ENCODE results near the gene MRPS15.
"Not testable (repeated sequence)": the region's sequence is repeated elsewhere in the genome, so short reads cannot be mapped to it uniquely, and the experiment has no call there.

MRPS15 gene

DNA sequence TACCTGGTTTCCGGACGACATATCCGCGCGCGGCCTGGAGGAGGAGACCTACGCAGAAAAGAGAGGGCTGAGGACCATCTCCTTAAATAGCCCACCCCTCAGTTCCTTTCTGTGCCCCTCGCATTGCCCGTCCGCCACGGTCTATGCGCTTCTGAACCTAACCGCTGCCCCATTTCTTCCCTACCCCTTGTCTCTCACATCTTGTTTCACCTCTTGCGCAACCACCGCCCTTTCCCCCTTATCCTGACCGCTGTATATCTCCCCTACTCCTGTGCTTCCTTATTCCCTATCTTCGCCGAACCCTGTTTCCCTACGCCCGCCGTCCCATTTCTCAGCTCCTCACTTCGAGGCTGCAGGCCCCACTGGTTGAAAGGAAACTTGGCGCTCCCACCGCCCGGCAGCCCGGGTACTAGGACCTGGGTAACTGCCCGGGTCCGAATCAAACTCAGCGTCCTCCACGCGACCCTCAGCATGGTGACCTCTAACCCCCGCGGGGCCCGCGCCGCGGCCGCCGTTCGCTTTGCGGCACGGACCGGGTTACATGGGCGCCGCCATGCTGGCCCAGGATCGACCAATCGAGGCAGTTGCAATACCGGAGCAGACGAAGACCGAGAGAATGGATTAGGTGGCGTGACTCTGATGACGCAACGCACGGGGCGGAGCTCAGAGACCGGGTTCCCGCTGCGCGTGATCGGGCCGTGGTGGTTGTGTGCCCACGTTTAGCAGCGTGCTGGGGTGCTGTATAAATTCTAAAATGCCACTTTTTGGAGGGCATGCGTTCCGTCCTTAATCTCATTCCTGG, at the start of gene MRPS15:
Gene MRPS15, minus strand, starts transcription at position 582 of the 802 bp plus-strand sequence. Its CDS starts 109 bp downstream, at position 473.
- DNase-seq = peak; percentile 92

DNA sequence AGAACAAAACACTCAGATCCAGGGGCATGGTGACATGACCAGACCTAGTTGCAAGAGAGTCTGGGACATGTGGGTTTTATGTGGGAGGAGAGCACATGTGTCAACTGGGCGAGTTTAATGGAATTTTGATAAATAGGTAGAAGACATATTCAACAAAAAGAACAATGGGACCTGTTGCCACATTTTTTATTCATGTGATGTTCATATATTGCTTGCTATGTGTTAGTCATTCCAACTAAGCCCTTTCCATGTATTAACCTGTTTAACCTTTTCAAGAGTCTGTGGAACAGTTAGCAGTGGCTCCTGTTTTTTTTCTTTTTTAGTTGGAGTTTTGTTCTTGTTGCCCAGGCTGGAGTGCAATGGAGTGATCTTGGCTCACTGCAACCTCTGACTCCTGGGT, 48.7 kb upstream of the MRPS15 start:
- DNase-seq = no peak

DNA sequence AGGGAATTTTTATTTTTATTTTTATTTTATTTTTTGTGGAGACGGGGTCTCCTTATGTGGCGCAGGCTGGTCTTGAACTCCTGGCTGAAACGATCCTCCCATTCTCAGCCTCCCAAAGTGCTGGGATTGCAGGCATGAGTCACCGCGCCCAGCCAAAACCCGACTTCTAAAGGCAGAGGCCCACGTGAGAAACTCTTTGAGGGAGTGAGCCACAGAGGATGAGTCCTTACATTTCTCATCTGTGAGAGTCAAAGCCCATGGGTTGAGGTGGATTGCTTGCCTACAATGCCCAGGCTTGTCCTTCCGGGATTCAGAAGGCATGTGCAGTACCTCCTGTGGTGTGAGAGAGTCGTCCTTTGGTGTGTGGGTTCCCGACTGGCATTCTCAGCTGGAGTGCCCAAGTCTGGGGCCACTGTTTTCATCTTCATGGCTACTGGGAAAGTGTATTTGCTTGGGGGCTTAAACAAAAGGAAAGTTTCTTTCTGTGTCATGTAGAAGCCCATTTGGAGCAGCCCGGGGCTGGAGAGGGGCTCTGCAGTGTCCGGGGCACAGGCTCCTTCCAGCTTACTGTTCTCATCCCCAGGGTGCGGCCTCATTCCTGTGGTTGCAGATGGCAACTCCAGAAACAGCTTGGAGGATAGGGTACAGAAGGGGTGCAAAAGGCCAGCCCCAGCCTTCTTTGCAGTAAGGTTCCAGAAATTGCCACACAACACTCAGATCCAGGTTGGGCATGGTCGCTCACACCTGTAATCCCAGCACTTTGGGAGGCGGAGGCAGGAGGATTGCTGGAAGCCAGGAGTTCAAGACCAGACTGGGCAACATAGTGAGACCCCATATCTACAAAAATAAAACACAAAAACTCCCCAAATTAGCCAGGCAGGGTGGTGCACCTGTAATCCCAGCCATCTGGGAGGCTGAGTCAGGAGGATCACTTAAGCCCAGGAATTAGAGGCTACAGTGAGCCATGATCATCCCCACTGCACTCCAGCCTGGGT, 47.9 kb upstream of the MRPS15 start:
- no peak for DNase-seq

DNA sequence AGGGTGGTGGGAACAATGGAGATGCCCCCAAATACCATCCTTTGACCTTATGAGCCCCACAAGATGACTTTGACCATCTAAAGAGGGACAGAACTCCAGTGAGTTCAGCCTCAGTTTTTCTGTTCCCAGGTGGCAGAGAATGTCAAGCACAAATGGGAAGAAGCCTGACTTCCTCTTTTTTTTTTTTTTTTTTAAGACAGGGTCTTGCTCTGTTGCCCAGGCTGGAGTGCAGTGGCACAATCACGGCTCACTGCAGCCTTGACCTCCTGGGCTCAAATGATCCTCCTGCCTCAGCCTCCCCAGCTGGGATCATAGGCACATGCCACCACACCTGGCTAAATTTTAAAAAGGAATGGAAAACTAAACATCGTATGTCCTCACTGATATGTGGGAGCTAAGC, 47.0 kb upstream of the MRPS15 start:
- not testable (repeated sequence) for DNase-seq

DNA sequence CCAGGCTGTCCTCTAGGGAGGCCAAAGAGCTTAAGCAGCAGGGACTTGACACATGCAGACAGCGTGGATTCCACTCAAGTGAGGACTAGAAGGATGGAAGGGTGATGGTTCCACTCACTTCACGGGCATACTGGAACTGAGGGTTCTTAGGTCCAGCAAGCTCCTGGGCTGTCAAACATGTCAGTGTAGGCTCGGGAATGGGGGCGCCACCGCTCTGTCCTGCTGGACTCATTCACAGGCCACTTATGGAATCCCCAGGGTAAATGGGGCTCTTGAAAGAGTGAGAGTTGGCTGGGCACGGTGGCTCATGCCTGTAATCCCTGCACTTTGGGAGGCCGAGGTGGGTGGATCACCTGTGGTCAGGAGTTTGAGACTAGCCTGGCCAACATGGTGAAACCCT, 46.2 kb upstream of the MRPS15 start:
- DNase-seq = no peak

DNA sequence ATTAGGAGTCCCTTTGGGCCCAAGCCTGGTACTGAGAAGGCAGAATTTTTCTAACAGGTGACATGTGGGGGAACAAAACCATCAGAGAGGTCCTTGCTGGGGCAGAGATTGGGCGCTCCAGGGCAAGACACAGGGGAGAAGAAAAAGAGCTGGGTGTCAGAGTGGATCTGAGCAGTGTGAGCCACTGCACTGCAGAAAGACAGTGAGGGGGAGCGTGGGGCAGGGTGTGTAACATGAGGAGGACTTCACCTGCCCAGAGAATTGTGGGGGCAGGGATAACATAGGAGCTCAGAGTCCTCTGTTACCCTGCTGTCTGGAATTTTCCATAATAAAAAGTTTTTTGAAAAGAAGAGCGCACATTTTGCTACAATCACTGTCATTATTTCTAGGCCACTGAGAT, 44.1 kb upstream of the MRPS15 start:
- DNase-seq = no peak

DNA sequence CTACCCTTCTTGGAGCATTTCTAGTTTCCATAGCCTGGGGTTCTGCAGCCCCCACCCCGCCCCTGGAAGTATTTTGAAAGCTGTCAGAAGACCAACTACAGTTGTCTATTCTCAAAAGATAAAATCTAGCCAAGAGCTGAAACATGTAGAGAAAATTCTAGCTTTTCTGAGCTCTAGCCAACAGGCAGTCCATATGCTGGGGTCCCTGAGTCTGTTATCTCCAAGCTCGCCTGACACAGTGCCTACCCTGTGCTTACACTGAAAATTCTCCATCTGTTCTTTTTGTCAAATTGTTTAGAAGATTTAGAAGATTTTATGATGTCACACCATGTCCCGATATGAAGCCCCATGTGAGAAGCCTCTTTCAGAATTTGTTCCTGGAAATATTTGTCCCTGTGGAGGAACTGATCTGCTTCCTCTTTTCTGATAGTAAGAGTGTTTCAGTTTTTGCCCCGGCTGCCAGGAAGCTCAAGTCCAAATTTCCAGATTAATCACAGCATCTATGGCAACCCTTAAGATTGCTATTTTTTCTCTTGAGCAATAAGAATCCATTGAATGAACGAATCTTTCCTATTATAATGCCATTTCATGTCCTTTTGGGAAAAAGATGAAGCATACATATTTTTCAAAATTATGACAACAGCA, 42.2 kb upstream of the MRPS15 start:
- no peak for DNase-seq

DNA sequence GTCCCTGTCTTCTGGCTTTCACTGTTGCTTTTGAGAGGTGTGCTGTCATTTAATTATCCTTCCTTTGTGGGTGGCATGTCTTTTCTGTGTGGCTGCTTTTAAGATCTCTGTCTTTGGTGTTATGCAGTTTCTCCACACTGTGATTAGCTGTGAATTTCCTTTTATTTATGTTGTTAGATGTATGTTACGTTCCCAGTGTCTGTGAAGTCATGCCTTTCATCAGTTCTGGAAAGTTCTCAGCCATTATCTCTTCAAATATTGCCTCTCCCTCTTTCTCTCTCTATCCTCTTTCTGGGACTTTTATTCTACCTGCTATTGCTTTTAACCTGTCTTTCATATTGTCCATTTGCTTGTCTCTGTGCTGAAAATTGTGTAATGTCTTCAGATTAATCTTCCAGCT, 39.5 kb upstream of the MRPS15 start:
- no peak for DNase-seq

DNA sequence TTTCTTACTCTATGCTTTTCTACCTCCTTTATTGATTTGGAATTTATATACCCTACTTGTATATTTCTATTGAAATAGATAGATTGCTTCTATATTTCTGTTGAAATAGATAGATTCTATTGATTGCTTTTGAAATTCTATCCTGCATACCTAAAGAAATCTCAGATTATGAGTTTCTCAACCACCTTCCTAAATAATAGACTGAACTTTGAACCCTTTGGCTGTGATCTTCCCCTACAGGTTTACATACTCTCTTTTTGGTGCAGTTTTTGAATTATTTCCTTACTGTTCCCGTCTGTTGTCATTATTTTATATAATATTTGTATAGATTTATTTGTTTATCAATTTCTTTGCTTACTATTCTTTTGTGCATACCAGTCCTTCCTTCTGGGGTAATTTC, 39.0 kb upstream of the MRPS15 start:
- DNase-seq = no peak

DNA sequence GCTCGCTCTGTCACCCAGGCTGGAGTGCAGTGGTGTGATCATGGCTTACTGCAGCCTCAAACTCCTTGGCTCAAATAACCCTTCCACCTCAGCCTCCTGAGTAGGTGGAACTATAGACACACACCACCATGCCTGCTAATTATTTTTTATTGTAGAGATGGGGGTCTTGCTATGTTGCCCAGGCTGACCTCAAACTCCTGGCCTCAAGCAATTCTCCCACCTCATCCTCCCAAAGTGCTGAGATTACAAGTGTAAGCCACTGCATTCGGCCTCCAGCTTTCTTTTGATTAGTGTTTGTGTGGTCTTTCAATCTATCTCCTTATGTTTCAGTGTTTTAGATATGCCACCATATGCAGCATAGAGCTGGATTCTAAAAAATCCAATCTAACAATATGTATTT, 38.4 kb upstream of the MRPS15 start:
- DNase-seq = no peak

DNA sequence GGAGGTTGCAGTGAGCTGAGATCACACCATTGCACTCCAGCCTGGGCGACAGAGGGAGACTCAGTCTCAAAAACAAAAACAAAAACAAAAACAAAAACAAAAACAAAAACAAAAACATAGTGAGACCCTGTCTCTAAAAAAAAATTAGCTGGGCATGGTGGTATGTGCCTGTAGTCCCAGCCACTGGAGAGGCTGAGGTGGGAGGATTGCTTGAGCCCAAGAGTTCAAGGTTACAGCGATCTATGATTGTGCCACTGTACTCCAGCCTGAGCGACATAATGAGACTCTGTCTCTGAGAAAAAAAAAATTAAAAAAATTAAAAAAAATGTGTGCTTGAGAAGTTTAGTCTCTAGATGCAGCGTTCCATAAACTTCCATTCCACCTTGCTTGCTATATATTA, 37.7 kb upstream of the MRPS15 start:
- DNase-seq = not testable (repeated sequence)

DNA sequence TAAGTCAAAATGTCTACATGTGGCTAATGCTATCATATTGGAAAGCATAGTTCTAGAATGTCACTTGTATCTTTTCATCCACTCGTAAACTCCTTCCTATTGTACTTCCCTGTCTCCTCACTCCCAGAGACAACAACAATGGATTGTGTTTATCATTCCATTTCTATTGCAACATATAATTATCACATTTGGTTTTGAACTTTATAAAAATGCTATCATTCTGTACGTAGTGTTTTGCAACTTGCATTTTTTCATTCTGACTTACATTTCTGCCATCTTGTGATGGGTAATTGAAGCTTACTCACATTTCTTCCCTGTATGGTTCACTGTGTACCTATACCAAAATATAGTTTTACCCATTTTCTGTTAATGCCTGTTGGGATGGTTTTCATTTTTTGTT, 33.0 kb upstream of the MRPS15 start:
- DNase-seq = no peak

DNA sequence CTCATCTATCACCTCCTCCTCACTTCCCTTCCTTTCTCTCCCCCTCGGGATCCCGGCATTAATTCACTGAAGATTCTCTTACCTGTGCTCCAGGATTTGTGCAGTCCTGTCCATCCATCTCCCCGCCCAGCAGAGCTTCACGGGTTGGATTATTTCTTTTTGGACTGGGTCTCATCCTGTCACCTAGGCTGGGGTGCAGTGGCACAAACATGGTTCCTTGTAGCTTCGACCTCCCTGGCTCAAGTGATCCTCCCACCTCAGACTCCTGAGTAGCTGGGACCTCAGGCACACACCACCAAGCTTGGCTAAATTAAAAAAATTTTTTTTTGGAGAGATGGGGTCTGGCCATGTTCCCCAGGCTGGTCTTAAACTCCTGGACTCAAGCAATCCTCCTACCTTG, 30.8 kb upstream of the MRPS15 start:
- DNase-seq = no peak

DNA sequence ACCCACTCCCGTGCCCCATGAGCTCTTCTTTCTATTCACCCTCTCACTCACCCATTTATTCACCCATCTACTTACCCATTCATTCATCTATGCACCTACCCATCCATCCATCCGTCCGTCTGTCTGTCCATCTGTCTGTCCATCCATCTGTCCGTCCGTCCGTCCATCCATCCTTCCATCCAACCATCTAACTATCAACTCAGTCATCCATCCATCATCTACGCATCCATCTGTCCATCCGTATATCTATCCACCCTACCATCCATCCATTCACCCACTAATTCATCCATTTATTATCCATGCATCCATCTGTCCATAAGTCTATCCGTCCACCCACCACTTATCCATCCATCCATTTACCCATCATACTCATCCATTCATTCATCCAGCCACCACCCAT, 29.3 kb upstream of the MRPS15 start:
- DNase-seq = no peak

DNA sequence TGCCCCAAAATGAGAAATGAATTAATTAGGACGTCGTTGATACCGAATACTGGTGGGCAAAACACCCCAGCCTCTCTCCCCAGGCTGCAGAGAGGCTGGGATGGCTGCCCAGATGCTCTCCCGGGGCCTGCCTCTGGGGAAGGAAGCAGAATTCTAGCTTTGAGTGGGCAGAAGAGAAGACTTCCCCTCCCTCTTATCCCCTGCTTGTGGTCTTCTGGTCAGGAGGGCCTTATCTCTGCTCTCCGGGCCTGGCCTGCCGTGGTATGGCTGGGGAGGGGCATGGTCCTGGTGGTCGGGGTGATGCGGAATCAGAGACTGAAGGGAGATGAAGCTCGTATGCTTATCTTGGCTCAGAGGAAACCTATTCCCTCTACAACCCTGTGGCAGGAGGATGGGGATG, 28.3 kb upstream of the MRPS15 start:
- DNase-seq = no peak

DNA sequence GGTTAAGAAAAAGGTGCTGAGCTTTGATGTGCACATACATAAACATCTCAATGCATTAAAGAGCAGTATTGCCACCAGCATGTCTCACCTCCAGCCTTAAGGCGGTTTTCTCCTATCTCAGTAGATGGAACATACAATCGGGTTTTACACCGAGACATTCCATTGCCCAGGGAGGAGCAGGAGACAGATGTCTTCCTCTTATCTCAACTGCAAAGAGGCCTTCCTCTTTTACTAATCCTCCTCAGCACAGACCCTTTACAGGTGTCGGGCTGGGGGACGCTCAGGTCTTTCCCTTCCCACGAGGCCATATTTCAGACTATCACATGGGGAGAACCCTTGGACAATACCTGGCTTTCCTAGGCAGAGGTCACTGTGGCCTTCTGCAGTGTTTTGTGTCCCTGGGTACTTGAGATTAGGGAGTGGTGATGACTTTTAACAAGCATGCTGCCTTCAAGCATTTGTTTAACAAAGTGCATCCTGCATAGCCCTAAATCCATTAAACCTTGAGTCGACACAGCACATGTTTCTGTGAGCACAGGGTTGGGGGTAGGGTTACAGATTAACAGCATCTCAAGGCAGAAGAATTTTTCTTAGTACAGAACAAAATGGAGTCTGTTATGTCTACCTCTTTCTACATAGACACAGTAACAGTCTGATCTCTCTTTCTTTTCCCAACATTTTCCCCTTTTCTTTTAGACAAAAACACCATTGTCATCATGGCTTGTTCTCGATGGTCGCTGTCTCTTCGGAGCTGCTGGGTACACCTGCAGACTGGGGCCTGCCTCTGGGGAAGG, 25.3 kb upstream of the MRPS15 start:
- not testable (repeated sequence) for DNase-seq

DNA sequence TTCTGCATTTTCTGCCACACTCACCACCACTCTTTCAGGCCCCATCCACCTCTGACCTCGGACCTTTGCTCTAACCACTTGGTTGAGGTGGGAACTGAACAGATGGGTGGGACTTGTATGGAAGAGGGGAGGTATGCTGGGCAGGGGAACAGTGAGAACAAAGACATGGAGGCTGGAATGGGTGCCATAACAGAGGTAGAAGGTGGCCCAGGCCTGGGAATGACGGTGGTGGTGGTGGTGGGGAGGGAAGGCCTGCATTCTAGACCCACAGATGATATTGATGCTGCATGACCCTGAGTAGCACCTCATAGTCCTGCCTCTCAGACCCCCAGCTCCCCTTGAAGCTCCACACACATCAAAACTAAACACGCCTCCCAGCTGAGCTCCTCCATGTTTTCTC, 23.7 kb upstream of the MRPS15 start:
- no peak for DNase-seq

DNA sequence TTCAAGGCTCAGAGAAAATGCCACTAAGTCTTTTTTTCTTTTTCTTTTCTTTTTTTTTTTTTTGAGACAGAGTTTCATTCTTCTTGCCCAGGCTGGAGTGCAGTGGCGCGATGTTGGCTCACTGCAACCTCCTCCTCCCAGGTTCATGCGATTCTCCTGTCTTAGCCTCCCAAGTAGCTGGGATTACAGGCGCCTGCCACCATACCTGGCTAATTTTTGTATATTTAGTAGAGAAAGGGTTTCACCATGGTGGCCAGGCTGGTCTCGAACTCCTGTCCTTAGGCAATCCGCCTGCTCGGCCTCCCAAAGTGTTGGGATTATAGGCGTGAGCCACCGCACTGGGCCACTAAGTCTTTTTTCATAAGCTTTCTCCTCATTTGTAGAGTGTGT, 23.1 kb upstream of the MRPS15 start:
- not testable (repeated sequence) for DNase-seq

DNA sequence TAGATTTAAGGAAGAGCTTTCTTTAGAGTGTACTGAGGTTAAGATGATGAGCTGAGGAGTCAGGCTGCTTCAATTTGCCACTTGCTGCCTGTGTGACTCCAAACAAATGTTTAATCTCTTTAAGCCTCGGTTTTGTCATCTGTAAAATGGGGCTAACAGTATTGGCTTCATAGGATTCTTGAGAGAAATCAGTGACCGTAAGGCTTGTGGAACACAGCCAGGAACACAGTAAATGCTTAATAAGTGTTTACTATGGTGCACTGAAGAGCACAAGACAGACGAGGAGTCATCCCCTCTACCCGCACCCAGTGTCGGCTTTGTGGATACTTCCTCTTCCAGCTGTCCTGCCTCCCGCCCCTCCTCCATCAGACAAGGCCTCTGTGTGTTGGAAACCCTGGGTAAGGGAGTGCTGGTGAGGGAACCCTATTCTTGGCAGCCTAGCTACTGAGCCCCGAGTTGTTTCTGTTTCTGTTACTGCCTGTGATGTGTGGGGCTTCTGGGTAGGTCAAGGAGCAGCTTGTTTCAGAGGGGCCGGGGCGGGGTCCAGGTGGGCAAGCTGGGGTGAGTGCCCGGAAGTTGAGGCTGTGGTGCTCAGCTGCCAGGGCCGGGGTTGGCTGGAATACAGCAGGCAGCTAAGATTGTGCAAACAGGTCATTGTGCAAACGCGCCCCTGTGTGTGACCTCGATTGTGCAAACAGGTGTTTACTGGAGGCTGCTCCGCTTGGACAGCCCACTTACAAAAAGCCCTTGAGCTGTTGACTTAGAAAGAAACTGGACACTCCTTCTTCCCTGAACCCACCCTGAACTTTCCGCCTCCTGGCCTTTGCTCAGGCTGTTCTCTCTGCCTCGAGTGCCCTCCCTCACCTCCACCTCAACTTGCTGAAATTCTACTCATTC, 22.5 kb upstream of the MRPS15 start:
- peak; percentile 68 for DNase-seq

DNA sequence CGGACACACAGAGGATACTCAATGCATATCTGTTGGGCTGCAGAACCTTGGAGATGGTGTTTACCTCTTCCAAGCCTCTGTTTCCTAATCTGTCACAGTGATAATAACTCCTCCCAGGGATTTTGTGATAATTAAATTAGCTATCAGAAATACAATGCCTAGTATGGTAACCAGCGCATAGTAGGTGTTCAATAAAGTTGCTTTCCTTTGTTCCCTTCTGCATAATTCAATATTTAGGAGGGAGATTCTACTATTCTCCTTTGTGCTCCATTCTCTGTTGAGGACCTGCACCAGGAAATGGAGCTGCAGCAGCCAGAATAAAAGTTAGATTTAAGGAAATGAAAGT, 21.9 kb upstream of the MRPS15 start:
- no peak for DNase-seq

DNA sequence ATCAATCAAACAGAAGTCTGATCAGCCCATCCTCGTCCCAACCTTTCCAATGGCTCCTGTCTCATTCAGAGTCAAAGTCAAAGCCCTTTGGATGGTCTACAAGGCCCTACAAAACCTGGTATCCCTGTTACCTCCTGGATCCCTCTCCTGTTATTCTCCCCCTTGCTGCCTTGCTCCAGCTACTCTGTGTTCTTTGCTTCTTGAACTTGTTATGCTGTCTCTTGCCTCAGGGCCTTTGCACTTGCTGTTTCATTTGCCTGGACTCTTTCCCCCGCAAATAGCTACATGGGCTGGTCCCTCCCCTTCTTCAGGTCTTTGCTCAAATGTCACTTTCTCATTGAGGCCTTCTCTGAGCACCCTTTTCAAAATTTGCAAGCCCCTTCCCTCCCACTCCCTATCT, 19.9 kb upstream of the MRPS15 start:
- no peak for DNase-seq
